ENCODE results near the gene SDS.

DNA sequence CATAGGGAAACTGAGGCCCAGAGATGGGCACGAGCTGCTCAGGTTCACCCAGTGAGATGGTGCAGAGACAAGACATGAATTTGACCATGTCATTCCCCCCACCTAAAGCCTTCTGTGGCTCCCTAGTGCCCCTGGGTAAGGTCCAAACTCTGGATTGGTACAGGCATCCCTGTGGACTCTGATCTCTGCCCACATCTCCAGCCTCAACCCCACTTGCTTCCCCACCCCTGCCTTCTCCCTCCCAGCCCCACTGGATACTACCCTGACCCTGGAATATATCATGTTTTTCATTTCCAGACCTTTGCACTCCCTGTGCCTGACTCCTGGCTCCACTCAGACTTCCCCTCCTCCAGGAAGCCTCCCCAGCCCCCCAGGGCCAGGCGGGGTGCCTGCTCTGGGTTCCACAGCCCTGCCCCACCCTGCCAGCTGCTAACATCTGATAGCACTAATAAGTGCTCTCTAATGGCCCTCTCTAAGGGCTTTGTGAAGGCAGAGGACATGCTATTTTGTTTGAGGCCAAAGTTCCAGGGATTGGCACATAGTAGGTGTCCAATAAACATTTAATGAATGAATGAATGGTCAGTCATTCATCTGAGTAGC is 17.4 kb upstream of the SDS start:
- TF ChIP-seq, protein P1, sequence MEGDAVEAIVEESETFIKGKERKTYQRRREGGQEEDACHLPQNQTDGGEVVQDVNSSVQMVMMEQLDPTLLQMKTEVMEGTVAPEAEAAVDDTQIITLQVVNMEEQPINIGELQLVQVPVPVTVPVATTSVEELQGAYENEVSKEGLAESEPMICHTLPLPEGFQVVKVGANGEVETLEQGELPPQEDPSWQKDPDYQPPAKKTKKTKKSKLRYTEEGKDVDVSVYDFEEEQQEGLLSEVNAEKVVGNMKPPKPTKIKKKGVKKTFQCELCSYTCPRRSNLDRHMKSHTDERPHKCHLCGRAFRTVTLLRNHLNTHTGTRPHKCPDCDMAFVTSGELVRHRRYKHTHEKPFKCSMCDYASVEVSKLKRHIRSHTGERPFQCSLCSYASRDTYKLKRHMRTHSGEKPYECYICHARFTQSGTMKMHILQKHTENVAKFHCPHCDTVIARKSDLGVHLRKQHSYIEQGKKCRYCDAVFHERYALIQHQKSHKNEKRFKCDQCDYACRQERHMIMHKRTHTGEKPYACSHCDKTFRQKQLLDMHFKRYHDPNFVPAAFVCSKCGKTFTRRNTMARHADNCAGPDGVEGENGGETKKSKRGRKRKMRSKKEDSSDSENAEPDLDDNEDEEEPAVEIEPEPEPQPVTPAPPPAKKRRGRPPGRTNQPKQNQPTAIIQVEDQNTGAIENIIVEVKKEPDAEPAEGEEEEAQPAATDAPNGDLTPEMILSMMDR (IDR thresholded peaks at IDR 0.05): no peak
- TF ChIP-seq ZFX (IDR thresholded peaks at IDR 0.05; ENCODE audit: borderline replicate concordance): no peak

Data from 22Rv1 (cell line).